Testis (tissue), 3 donors: ENCODE results near the gene GALR2. TPM values are rescaled to one million over a fixed set of nuclear protein-coding genes. Genes with fewer than 3 reads are reported as not detected.

Experiments
- DNase-seq: peaks from one replicate; pipeline ENCODE4 v3.0.0-alpha.2; 2019
- H3K27ac ChIP-seq, 2 donors: fragments of 200-600 bp; sonication (generic); one replicate each; pipeline ENCODE4 v1.5.1; 2019
- H3K27me3 ChIP-seq: fragments of 200-600 bp; sonication (generic); one replicate; pipeline ENCODE4 v1.5.1; 2019
- H3K36me3 ChIP-seq: fragments of 200-600 bp; sonication (generic); one replicate; pipeline ENCODE4 v1.5.1; 2017; ENCODE audit warnings: low read depth; ENCODE audit errors: missing control alignments
- H3K4me1 ChIP-seq: fragments of 200-600 bp; sonication (generic); one replicate; pipeline ENCODE4 v1.5.1; 2019
- H3K4me3 ChIP-seq, 2 donors: fragments of 200-600 bp; sonication (generic); one replicate each; pipeline ENCODE4 v1.5.1; 2017 to 2019
- H3K9me3 ChIP-seq: fragments of 200-600 bp; sonication (generic); one replicate; pipeline ENCODE4 v1.5.1; 2017
- CTCF ChIP-seq, 3 experiments: fragments of 450-650 bp in 2 of 3; fragments of 200-600 bp in 1 of 3; sonication (generic) in 1 of 3; IDR thresholded peaks; one replicate each; pipeline ENCODE4 v1.5.1; 2016 to 2019; ENCODE audit warnings: antibody characterized with exemption in 3 of 3, mild to moderate bottlenecking in 2 of 3, moderate library complexity in 1 of 3
- POLR2A ChIP-seq: fragments of 450-650 bp; IDR thresholded peaks from one replicate; pipeline ENCODE4 v1.6.1; 2017; ENCODE audit warnings: antibody characterized with exemption, mild to moderate bottlenecking, moderate library complexity
- WGBS, 2 donors: methylation state at CpG; one replicate each; pipeline ENCODE4 v1.1.5; 2018; 5-methylcytosine and 5-hydroxymethylcytosine counted together
- intact Hi-C: fragments of 100-400 bp; cut with DNase I; formaldehyde crosslinking; loops from one replicate; pipeline ENCODE4 v1.15.1; 2023; ENCODE audit warnings: low total_unique reads
- polyA plus RNA-seq: library from polyadenylated mRNA; stranded (reverse); fragments of 350-450 nt; fragmentation: Illumina TruSeq; extraction: RNeasy Lipid Tissue Mini Kit (QIAGEN cat#74804); gene quantifications from one replicate; pipeline ENCODE4 v1.2.3, GENCODE V29; 2014; ENCODE audit warnings: low read depth, low replicate concordance; ENCODE audit not compliant: insufficient read depth
- total RNA-seq, 2 donors: library from RNA; depleted of rRNA; stranded (reverse); fragments of >200 nt; gene quantifications; one replicate each; pipeline ENCODE4 v1.2.3, GENCODE V29; 2016

Gene GALR2
- total and polyA plus RNA-seq, 3 donors from 2014 or later = 0.31 to 1.6 (median 0.47) TPM

- intact Hi-C loops = no loop called here
- Histone ChIP-seq H3K4me1 (peaks cover 6% of the 10 kb centered on the region), H3K9me3 (no peaks in the 10 kb centered on the region), H3K4me3 (peak overlapping the region; percentile 89 to 94), H3K36me3 (no peaks in the 10 kb centered on the region), H3K27ac (peak overlapping the region; percentile 81 to 83), H3K27me3 (no peaks in the 10 kb centered on the region)
- TF ChIP-seq POLR2A = no peak
- 67 to 69% methylated on average over 26 to 29 of the region's 29 CpGs for WGBS, 2 donors
- DNase-seq = no peak
Measured at GRCh38 chr17:76104140-76104895, 29.7 kb downstream of the GALR2 start.

- Histone ChIP-seq H3K36me3 (no peaks in the 10 kb centered on the region), H3K4me3 (peak overlapping the region in 1 of 2 donors; percentile 89), H3K27me3 (no peaks in the 10 kb centered on the region), H3K4me1 (peaks cover 6% of the 10 kb centered on the region), H3K27ac (no peak overlapping the region), H3K9me3 (no peaks in the 10 kb centered on the region)
- WGBS, 2 donors = 54 to 55% methylated on average over 5 of the region's 5 CpGs
- intact Hi-C loops = no loop called here
- TF ChIP-seq POLR2A = no peak
- no peak for TF ChIP-seq CTCF (IDR thresholded peaks at IDR 0.05)
- no peak for DNase-seq
Measured at GRCh38 chr17:76104896-76105231, 30.3 kb downstream of the GALR2 start.

- Histone ChIP-seq H3K27me3 (no peaks in the 10 kb centered on the region), H3K36me3 (no peaks in the 10 kb centered on the region), H3K4me1 (peaks cover 6% of the 10 kb centered on the region), H3K4me3 (no peak overlapping the region), H3K27ac (no peak overlapping the region), H3K9me3 (no peaks in the 10 kb centered on the region)
- DNase-seq = no peak
- intact Hi-C loops = no loop called here
- 83 to 90% methylated on average over 3 of the region's 3 CpGs for WGBS, 2 donors
- no peak for TF ChIP-seq CTCF (IDR thresholded peaks at IDR 0.05)
- no peak for TF ChIP-seq POLR2A
Measured at GRCh38 chr17:76106703-76107102, 32.1 kb downstream of the GALR2 start.

GRCh38 chr17:76107509-76107908, 32.9 kb downstream of the GALR2 start:
- no peaks in the 10 kb centered on the region for H3K27me3 ChIP-seq
- peaks cover 4% of the 10 kb centered on the region for H3K4me1 ChIP-seq
- H3K4me3 ChIP-seq = no peak overlapping the region
- no peak for DNase-seq
- 85 to 90% methylated on average over 6 of the region's 6 CpGs for WGBS, 2 donors
- H3K36me3 ChIP-seq = no peaks in the 10 kb centered on the region
- TF ChIP-seq POLR2A = no peak
- TF ChIP-seq CTCF (IDR thresholded peaks at IDR 0.05) = peak in 2 of 3 experiments; percentile 11 to 17
- intact Hi-C loops = no loop called here
- no peaks in the 10 kb centered on the region for H3K9me3 ChIP-seq
- no peak overlapping the region for H3K27ac ChIP-seq

- H3K9me3 ChIP-seq = no peaks in the 10 kb centered on the region
- H3K36me3 ChIP-seq = no peaks in the 10 kb centered on the region
- no peak overlapping the region for H3K4me3 ChIP-seq
- no peak overlapping the region for H3K27ac ChIP-seq
- no peak for TF ChIP-seq CTCF (IDR thresholded peaks at IDR 0.05)
- TF ChIP-seq POLR2A = no peak
- no peak for DNase-seq
- intact Hi-C loops = no loop called here
- no peaks in the 10 kb centered on the region for H3K27me3 ChIP-seq
- no peaks in the 10 kb centered on the region for H3K4me1 ChIP-seq
- 89 to 92% methylated on average over 2 of the region's 2 CpGs for WGBS, 2 donors
Measured at GRCh38 chr17:76111956-76112355, 37.4 kb downstream of the GALR2 start.
